ENCODE measurements around the gene PDCL3. TPM values are rescaled to one million over a fixed set of nuclear protein-coding genes. Genes with fewer than 3 reads are reported as not detected.

PDCL3 gene
- polyA plus RNA-seq, 1 of the 3 experiments (the other 2 are of a cell fraction), result 32.8 TPM

GRCh38 chr2:100522430-100522829 lies 40.4 kb upstream of the PDCL3 start:
- no peak overlapping the region for H2AFZ ChIP-seq (ENCODE audit: low read depth)
- H3K4me3 ChIP-seq (ENCODE audit: low read depth in 2 of 2, low read length in 1 of 2), result no peak overlapping the region
- H3K4me2 ChIP-seq, result no peak overlapping the region
- no peaks in the 10 kb centered on the region for H4K20me1 ChIP-seq (ENCODE audit: insufficient read depth)
- no peaks in the 10 kb centered on the region for H3K36me3 ChIP-seq (replicated peaks in 1 of 2; ENCODE audit: control insufficient read depth in 1 of 2, insufficient read depth in 2 of 2, low read length in 1 of 2)
- H3F3A ChIP-seq (replicated peaks; ENCODE audit: insufficient read depth), result no peaks in the 10 kb centered on the region
- no peak for DNase-seq
- TF ChIP-seq GABPA (IDR thresholded peaks at IDR 0.05; ENCODE audit: low read depth) (no peak), TAF1 (IDR thresholded peaks at IDR 0.05; ENCODE audit: borderline replicate concordance, low read depth, low read length) (no peak), TCF12 (IDR thresholded peaks at IDR 0.05) (no peak), NRF1 (IDR thresholded peaks at IDR 0.05; ENCODE audit: low read depth, low read length) (no peak), FOXM1 (IDR thresholded peaks at IDR 0.05; ENCODE audit: low read depth) (no peak), RAD21 (IDR thresholded peaks at IDR 0.05; ENCODE audit: low read length) (no peak), FOSL2 (IDR thresholded peaks at IDR 0.05; ENCODE audit: borderline replicate concordance, low read depth) (no peak), ZBTB33 (IDR thresholded peaks at IDR 0.05; ENCODE audit: borderline replicate concordance, low read depth) (no peak)
- TF ChIP-seq, protein P1, sequence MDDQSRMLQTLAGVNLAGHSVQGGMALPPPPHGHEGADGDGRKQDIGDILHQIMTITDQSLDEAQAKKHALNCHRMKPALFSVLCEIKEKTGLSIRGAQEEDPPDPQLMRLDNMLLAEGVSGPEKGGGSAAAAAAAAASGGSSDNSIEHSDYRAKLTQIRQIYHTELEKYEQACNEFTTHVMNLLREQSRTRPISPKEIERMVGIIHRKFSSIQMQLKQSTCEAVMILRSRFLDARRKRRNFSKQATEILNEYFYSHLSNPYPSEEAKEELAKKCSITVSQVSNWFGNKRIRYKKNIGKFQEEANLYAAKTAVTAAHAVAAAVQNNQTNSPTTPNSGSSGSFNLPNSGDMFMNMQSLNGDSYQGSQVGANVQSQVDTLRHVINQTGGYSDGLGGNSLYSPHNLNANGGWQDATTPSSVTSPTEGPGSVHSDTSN (IDR thresholded peaks at IDR 0.05), result no peak
- TF ChIP-seq, protein P2, sequence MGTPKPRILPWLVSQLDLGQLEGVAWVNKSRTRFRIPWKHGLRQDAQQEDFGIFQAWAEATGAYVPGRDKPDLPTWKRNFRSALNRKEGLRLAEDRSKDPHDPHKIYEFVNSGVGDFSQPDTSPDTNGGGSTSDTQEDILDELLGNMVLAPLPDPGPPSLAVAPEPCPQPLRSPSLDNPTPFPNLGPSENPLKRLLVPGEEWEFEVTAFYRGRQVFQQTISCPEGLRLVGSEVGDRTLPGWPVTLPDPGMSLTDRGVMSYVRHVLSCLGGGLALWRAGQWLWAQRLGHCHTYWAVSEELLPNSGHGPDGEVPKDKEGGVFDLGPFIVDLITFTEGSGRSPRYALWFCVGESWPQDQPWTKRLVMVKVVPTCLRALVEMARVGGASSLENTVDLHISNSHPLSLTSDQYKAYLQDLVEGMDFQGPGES (IDR thresholded peaks at IDR 0.05; ENCODE audit: low read depth, low read length), result no peak
- no peak overlapping the region for H3K27ac ChIP-seq (ENCODE audit: low read depth in 2 of 2, low read length in 1 of 2)
- H3K9me3 ChIP-seq, result no peaks in the 10 kb centered on the region
- H3K9me2 ChIP-seq, result no peaks in the 10 kb centered on the region
- POLR2A ChIA-PET, result no interaction called here
- no peaks in the 10 kb centered on the region for H3K79me2 ChIP-seq (ENCODE audit: insufficient read depth)
- no peak overlapping the region for H3K9ac ChIP-seq
- H3K4me1 ChIP-seq (ENCODE audit: control insufficient read depth in 1 of 2, insufficient read depth in 2 of 2, low read depth in 1 of 2, low read length in 1 of 2), result no peaks in the 10 kb centered on the region
- CTCF ChIA-PET, result no interaction called here
- H3K27me3 ChIP-seq (ENCODE audit: insufficient read depth), result no peaks in the 10 kb centered on the region; the same call in 1 of the 2 replicates
- 44% methylated on average over 1 of the region's 1 CpG for WGBS (ENCODE audit: low lambda C conversion rate)

- no peak overlapping the region for H3K9ac ChIP-seq
- no peaks in the 10 kb centered on the region; the same call in 1 of the 2 replicates for H3K27me3 ChIP-seq (ENCODE audit: insufficient read depth)
- H3K9me3 ChIP-seq, result no peaks in the 10 kb centered on the region
- H3K36me3 ChIP-seq (replicated peaks in 1 of 2; ENCODE audit: control insufficient read depth in 1 of 2, insufficient read depth in 2 of 2, low read length in 1 of 2), result no peaks in the 10 kb centered on the region
- TF ChIP-seq TAF1 (IDR thresholded peaks at IDR 0.05; ENCODE audit: borderline replicate concordance, low read depth, low read length) (no peak), GATA2 (CRISPR knock-in tag; IDR thresholded peaks at IDR 0.05) (no peak), RXRA (IDR thresholded peaks at IDR 0.05; ENCODE audit: borderline replicate concordance, low read depth) (no peak), GABPA (IDR thresholded peaks at IDR 0.05; ENCODE audit: low read depth) (no peak), EZH2phosphoT487 (IDR thresholded peaks at IDR 0.05; ENCODE audit: borderline replicate concordance, low read depth) (no peak), RFX5 (IDR thresholded peaks at IDR 0.05; ENCODE audit: low read length) (no peak)
- H3K9me2 ChIP-seq, result no peaks in the 10 kb centered on the region
- ChIA-PET CTCF (no interaction called here), POLR2A (no interaction called here)
- 45% methylated on average over 2 of the region's 2 CpGs for WGBS (ENCODE audit: low lambda C conversion rate)
- no peaks in the 10 kb centered on the region for H3F3A ChIP-seq (replicated peaks; ENCODE audit: insufficient read depth)
- H2AFZ ChIP-seq (ENCODE audit: low read depth), result no peak overlapping the region
- no peaks in the 10 kb centered on the region for H4K20me1 ChIP-seq (ENCODE audit: insufficient read depth)
- H3K79me2 ChIP-seq (ENCODE audit: insufficient read depth), result no peaks in the 10 kb centered on the region
- DNase-seq, result no peak
- no peak overlapping the region for H3K4me3 ChIP-seq (ENCODE audit: low read depth in 2 of 2, low read length in 1 of 2)
- H3K27ac ChIP-seq (ENCODE audit: low read depth in 2 of 2, low read length in 1 of 2), result no peak overlapping the region
- no peak overlapping the region for H3K4me2 ChIP-seq
- no peaks in the 10 kb centered on the region for H3K4me1 ChIP-seq (ENCODE audit: control insufficient read depth in 1 of 2, insufficient read depth in 2 of 2, low read depth in 1 of 2, low read length in 1 of 2)
These were observed 38.5 kb upstream of the PDCL3 start for GRCh38 chr2:100524331-100524730.

Data from SK-N-SH (cell line).